DOHH2 (cell line): ENCODE data around the gene UBA7.
"Not testable (repeated sequence)": the region's sequence is repeated elsewhere in the genome, so short reads cannot be mapped to it uniquely, and the experiment has no call there.

Experiments
- CTCF ChIP-seq: fragments of 200-600 bp; sonication (generic); IDR thresholded peaks from one replicate; pipeline ENCODE4 v1.5.1; 2014; ENCODE audit warnings: antibody characterized with exemption, mild to moderate bottlenecking, low read depth, low read length; ENCODE audit not compliant: poor library complexity, severe bottlenecking
- EZH2phosphoT487 ChIP-seq: fragments of 200-600 bp; sonication (generic); IDR thresholded peaks from 2 replicates; pipeline ENCODE4 v1.6.1; 2017; ENCODE audit warnings: borderline replicate concordance, mild to moderate bottlenecking, antibody characterized with exemption, low read length, moderate library complexity, mixed read lengths

- TF ChIP-seq CTCF, EZH2phosphoT487: not testable (repeated sequence)
These were observed 37.7 kb downstream of the UBA7 start for GRCh38 chr3:49776101-49776500.
